ENCODE data around the gene KCNJ10. TPM values are rescaled to one million over a fixed set of nuclear protein-coding genes. Genes with fewer than 3 reads are reported as not detected.

The KCNJ10 gene
- total RNA-seq, 2 experiments from 2014 or later = 0.11 TPM

GRCh38 chr1:159973350-159973940, 96.5 kb downstream of the KCNJ10 start:
- Mint-ChIP-seq H3K36me3 (ENCODE audit: low read depth) (no peaks in the 10 kb centered on the region), H3K4me3 (no peak overlapping the region), H3K27ac (no peak overlapping the region), H3K27me3 (peaks cover 10% of the 10 kb centered on the region), H3K4me1 (no peaks in the 10 kb centered on the region), H3K9me3 (ENCODE audit: low read depth) (no peaks in the 10 kb centered on the region)
- ChIA-PET POLR2A (no interaction called here), CTCF (interaction anchor here (0.6 to 3.3 kb wide), 3 partner anchors 33 to 87 kb away, joined by 3 to 15 read pairs (median 4); no protein-coding TSS in a partner anchor)
- no peak for DNase-seq
- intact Hi-C loops (cut with DNase I, micrococcal nuclease) = no loop called here
- ATAC-seq = no peak

- no peak for DNase-seq
- intact Hi-C loops (cut with DNase I, micrococcal nuclease) = no loop called here
- Mint-ChIP-seq H3K4me3 (no peak overlapping the region), H3K27me3 (peaks cover 14% of the 10 kb centered on the region), H3K9me3 (ENCODE audit: low read depth) (no peaks in the 10 kb centered on the region), H3K27ac (no peak overlapping the region), H3K4me1 (no peaks in the 10 kb centered on the region), H3K36me3 (ENCODE audit: low read depth) (no peaks in the 10 kb centered on the region)
- POLR2A ChIA-PET = no interaction called here
- CTCF ChIA-PET = interaction anchor here (3.3 kb wide), 1 partner anchor 34 kb away, joined by 15 read pairs; no protein-coding TSS in a partner anchor
- ATAC-seq = no peak
These were observed 97.3 kb downstream of the KCNJ10 start for GRCh38 chr1:159972443-159973205.

GRCh38 chr1:159970932-159971342, 99.0 kb downstream of the KCNJ10 start:
- H3K4me3 Mint-ChIP-seq = no peak overlapping the region
- H3K4me1 Mint-ChIP-seq = no peaks in the 10 kb centered on the region
- no peak for DNase-seq
- no peaks in the 10 kb centered on the region for H3K9me3 Mint-ChIP-seq (ENCODE audit: low read depth)
- intact Hi-C loops (cut with DNase I, micrococcal nuclease) = no loop called here
- ATAC-seq = no peak
- ChIA-PET CTCF (interaction anchor here (0.6 to 3.4 kb wide), 4 partner anchors 11 to 107 kb away, joined by 4 to 27 read pairs (median 10); no protein-coding TSS in a partner anchor), POLR2A (no interaction called here)
- H3K27ac Mint-ChIP-seq = no peak overlapping the region
- H3K27me3 Mint-ChIP-seq = peaks cover 16% of the 10 kb centered on the region
- no peaks in the 10 kb centered on the region for H3K36me3 Mint-ChIP-seq (ENCODE audit: low read depth)

- H3K9me3 Mint-ChIP-seq (ENCODE audit: low read depth) = no peaks in the 10 kb centered on the region
- ChIA-PET CTCF (interaction anchor here (0.8 to 3.4 kb wide), 4 partner anchors 27 to 38 kb away, joined by 4 to 27 read pairs (median 4); no protein-coding TSS in a partner anchor), POLR2A (no interaction called here)
- no peak for DNase-seq
- H3K4me3 Mint-ChIP-seq = no peak overlapping the region
- no peak for ATAC-seq
- H3K4me1 Mint-ChIP-seq = no peaks in the 10 kb centered on the region
- intact Hi-C loops (cut with DNase I, micrococcal nuclease) = no loop called here
- no peaks in the 10 kb centered on the region for H3K36me3 Mint-ChIP-seq (ENCODE audit: low read depth)
- peaks cover 19% of the 10 kb centered on the region for H3K27me3 Mint-ChIP-seq
- no peak overlapping the region for H3K27ac Mint-ChIP-seq
These were observed 101.1 kb downstream of the KCNJ10 start for GRCh38 chr1:159968901-159969300.

- Mint-ChIP-seq H3K9me3 (ENCODE audit: low read depth) (no peaks in the 10 kb centered on the region), H3K27ac (no peak overlapping the region), H3K27me3 (peaks cover 21% of the 10 kb centered on the region), H3K4me1 (no peaks in the 10 kb centered on the region), H3K36me3 (ENCODE audit: low read depth) (no peaks in the 10 kb centered on the region), H3K4me3 (no peak overlapping the region)
- ChIA-PET CTCF (interaction anchor here (0.5 to 1.0 kb wide), 4 partner anchors 41 to 1509 kb away, joined by 3 to 5 read pairs (median 4); no protein-coding TSS in a partner anchor), POLR2A (no interaction called here)
- no peak for DNase-seq
- ATAC-seq = no peak
- intact Hi-C loops (cut with DNase I, micrococcal nuclease) = no loop called here
These were observed 104.7 kb downstream of the KCNJ10 start for GRCh38 chr1:159965263-159965662.

- H3K4me1 Mint-ChIP-seq = peaks cover 6% of the 10 kb centered on the region
- ATAC-seq = no peak
- intact Hi-C loops (cut with DNase I, micrococcal nuclease) = no loop called here
- H3K27me3 Mint-ChIP-seq = peaks cover 23% of the 10 kb centered on the region
- POLR2A ChIA-PET = no interaction called here
- no peak overlapping the region for H3K27ac Mint-ChIP-seq
- CTCF ChIA-PET = interaction anchor here (0.6 to 1.0 kb wide), 2 partner anchors 37 to 41 kb away, joined by 3 read pairs; no protein-coding TSS in a partner anchor
- no peaks in the 10 kb centered on the region for H3K36me3 Mint-ChIP-seq (ENCODE audit: low read depth)
- no peak overlapping the region for H3K4me3 Mint-ChIP-seq
- no peak for DNase-seq
- H3K9me3 Mint-ChIP-seq (ENCODE audit: low read depth) = no peaks in the 10 kb centered on the region
These were observed 105.8 kb downstream of the KCNJ10 start for GRCh38 chr1:159964144-159964543.

GRCh38 chr1:159962176-159962575, 107.8 kb downstream of the KCNJ10 start:
- peaks cover 13% of the 10 kb centered on the region for H3K4me1 Mint-ChIP-seq
- CTCF ChIA-PET = no interaction called here

DNA sequence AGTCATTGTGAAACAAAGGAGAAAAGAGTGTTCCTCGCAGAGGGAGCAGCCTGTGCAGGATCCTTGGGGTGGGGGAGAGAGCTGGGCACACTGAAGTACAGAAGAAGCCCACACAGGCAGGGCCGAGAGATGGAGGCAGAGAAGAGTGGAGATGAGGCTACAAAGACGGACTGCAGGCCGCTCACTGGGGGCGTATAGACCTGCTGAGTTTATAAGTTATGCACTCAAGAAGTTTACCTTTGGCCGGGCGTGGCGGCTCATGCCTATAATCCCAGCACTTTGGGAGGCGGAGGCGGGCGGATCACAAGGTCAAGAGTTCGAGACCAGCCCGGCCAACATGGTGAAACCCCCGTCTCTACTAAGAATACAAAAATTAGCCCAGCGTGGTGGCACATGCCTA, 108.3 kb downstream of the KCNJ10 start:
- POLR2A ChIA-PET = no interaction called here
- no peaks in the 10 kb centered on the region for H3K9me3 Mint-ChIP-seq (ENCODE audit: low read depth)

More at GRCh38 chr1:159962176-159962575, 107.8 kb downstream of the KCNJ10 start:
- ATAC-seq = no peak
- no peak overlapping the region for H3K4me3 Mint-ChIP-seq
- intact Hi-C loops (cut with DNase I, micrococcal nuclease) = no loop called here
- DNase-seq = no peak
- H3K9me3 Mint-ChIP-seq (ENCODE audit: low read depth) = no peaks in the 10 kb centered on the region
- no peak overlapping the region for H3K27ac Mint-ChIP-seq
- POLR2A ChIA-PET = no interaction called here
- no peaks in the 10 kb centered on the region for H3K36me3 Mint-ChIP-seq (ENCODE audit: low read depth)
- peaks cover 15% of the 10 kb centered on the region for H3K27me3 Mint-ChIP-seq

DNA sequence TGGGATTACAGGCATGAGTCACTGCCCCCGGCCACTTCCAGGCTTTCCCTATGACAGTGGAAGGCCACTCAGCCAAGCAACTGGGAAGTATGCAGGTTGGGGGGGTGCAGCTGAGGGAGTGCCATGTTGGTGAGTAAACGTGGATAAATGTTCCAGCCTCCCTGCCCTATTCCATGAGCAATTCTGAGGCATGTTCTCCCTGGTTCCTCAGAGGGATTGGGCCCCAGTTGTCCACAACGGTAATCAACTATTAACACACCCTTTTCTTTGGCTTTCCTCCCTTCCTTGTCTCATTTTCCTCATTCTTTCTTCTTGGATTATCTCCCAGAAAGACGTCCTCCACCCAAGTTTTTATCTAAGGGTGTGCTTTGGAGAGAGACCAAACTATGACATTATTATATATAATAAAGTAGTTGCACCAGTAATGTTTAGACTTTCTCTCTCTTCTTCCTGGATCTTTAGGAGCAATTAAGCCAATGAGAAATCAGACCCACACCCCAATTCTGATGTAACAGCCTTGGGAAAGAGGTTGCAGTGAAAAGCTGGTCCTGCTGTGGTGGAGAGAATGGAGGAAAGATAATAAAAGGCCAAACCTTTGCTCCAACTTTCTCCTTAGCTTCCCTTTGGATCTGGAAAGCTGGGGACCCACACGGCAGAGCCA, 109.1 kb downstream of the KCNJ10 start:
- Mint-ChIP-seq H3K4me3 (no peak overlapping the region), H3K27me3 (peaks cover 9% of the 10 kb centered on the region), H3K36me3 (ENCODE audit: low read depth) (no peaks in the 10 kb centered on the region), H3K4me1 (peaks cover 13% of the 10 kb centered on the region), H3K27ac (no peak overlapping the region), H3K9me3 (ENCODE audit: low read depth) (no peaks in the 10 kb centered on the region)
- ChIA-PET CTCF (interaction anchor here (1.5 kb wide), 1 partner anchor 45 kb away, joined by 4 read pairs; no protein-coding TSS in a partner anchor), POLR2A (no interaction called here)
- ATAC-seq (no peak), DNase-seq (no peak)
- intact Hi-C loops (cut with DNase I, micrococcal nuclease) = no loop called here

More for the DNA sequence above, 108.3 kb downstream of the KCNJ10 start:
- Mint-ChIP-seq H3K27ac (no peak overlapping the region), H3K36me3 (ENCODE audit: low read depth) (no peaks in the 10 kb centered on the region), H3K27me3 (peaks cover 11% of the 10 kb centered on the region), H3K4me3 (no peak overlapping the region), H3K4me1 (peaks cover 13% of the 10 kb centered on the region)
- intact Hi-C loops (cut with DNase I, micrococcal nuclease) = no loop called here
- ATAC-seq (no peak), DNase-seq (no peak)
- CTCF ChIA-PET = no interaction called here

DNA sequence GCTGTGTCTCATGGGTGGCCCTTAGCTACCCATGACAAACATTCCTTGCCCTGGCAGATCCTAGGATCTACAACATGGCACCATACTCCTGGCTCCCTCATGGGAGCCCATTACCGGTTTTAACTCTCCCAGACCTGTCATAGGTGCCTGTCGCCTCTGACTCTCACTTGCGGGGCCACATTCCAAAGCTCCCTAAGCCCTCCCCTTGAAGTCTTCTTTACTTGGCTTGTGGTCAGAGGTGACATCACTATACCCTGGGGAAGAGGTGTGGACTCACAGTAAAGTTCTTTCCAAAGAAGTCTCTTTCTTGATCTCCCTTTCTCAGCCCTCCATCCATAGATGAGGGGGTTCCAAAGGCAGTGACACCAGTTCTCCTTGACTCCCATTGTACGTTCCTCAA, 110.5 kb downstream of the KCNJ10 start:
- H3K36me3 Mint-ChIP-seq (ENCODE audit: low read depth) = no peaks in the 10 kb centered on the region

DNA sequence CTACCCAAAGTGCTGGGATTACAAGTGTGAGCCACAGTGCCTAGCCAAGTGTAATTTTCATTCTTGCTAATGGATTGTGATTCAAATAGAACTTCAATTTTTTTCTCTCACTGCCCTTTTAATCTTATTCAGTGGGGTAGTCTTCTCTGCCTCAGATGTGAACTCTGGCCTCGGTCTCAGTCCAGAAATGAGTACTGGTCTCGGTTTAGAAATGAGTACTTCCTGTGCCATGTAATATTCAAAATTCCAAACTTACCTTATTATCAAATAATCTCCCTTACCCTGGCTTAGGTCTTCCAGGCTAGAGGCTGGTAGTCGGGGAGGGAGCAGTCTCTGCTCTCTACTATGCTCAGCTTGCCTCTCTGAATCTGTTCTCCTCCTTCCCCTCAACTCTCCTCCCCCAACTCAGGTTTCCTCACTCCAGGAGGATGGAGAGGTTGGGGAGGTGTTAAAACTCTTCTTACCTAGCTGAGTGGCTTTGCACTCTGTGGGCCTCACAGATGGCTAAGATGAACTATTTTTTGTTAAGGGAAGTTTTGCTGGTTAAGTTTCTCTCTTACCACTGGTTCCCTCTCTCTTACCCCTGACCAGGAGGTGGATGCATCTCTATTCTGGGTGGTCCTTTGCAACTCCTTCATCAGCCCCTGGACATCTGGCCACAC, 111.1 kb downstream of the KCNJ10 start:
- ATAC-seq (peak; percentile 82), DNase-seq (peak; percentile 26)
- Mint-ChIP-seq H3K4me3 (no peak overlapping the region), H3K36me3 (ENCODE audit: low read depth) (no peaks in the 10 kb centered on the region), H3K4me1 (peaks cover 13% of the 10 kb centered on the region), H3K27me3 (peaks cover 11% of the 10 kb centered on the region), H3K27ac (no peak overlapping the region), H3K9me3 (ENCODE audit: low read depth) (no peaks in the 10 kb centered on the region)
- intact Hi-C loops (cut with DNase I, micrococcal nuclease) = no loop called here
- CTCF ChIA-PET = interaction anchor here (1.4 kb wide), 1 partner anchor 48 kb away, joined by 5 read pairs; no protein-coding TSS in a partner anchor
- POLR2A ChIA-PET = no interaction called here

More for the DNA sequence above, 110.5 kb downstream of the KCNJ10 start:
- Mint-ChIP-seq H3K4me1 (peaks cover 13% of the 10 kb centered on the region), H3K4me3 (no peak overlapping the region), H3K27ac (no peak overlapping the region), H3K9me3 (ENCODE audit: low read depth) (no peaks in the 10 kb centered on the region), H3K27me3 (peaks cover 7% of the 10 kb centered on the region)
- ChIA-PET POLR2A (no interaction called here), CTCF (interaction anchor here (1.4 to 1.5 kb wide), 2 partner anchors 46 to 48 kb away, joined by 4 to 5 read pairs; no protein-coding TSS in a partner anchor)
- intact Hi-C loops (cut with DNase I, micrococcal nuclease) = no loop called here
- DNase-seq (no peak), ATAC-seq (no peak)
